Mesothelial cell of epicardium (in vitro differentiated cells): Measurements from ENCODE around the gene BTK. TPM values are rescaled to one million over a fixed set of nuclear protein-coding genes. Genes with fewer than 3 reads are reported as not detected.

Source experiments
- DNase-seq, 2 experiments: peaks; one replicate each; pipeline ENCODE4 v3.0.0; 2021; ENCODE audit warnings: low spot score in 2 of 2; ENCODE audit not compliant: unreplicated experiment in 2 of 2
- H3K27ac Mint-ChIP-seq: 2 replicates; pipeline ENCODE4 v1.8.0; 2021; ENCODE audit warnings: mixed read lengths
- H3K27me3 Mint-ChIP-seq: 2 replicates; pipeline ENCODE4 v1.8.0; 2021; ENCODE audit warnings: low read depth, mixed read lengths
- H3K36me3 Mint-ChIP-seq: 2 replicates; pipeline ENCODE4 v1.8.0; 2021; ENCODE audit warnings: mixed read lengths
- H3K4me1 Mint-ChIP-seq: 2 replicates; pipeline ENCODE4 v1.8.0; 2021; ENCODE audit warnings: mixed read lengths
- H3K4me3 Mint-ChIP-seq: 2 replicates; pipeline ENCODE4 v1.8.0; 2021; ENCODE audit warnings: mild to moderate bottlenecking, moderate library complexity, mixed read lengths
- H3K9me3 Mint-ChIP-seq: 2 replicates; pipeline ENCODE4 v1.8.0; 2021; ENCODE audit warnings: mixed read lengths
- CTCF ChIP-seq: fragments of 200-600 bp; sonication (generic); IDR thresholded peaks from one replicate; pipeline ENCODE4 v1.5.0; 2021; ENCODE audit warnings: antibody characterized with exemption; ENCODE audit not compliant: unreplicated experiment
- total RNA-seq: library from RNA; stranded (reverse); gene quantifications from 3 replicates; pipeline ENCODE4 v1.2.1, GENCODE V29; 2021

BTK gene
- total RNA-seq, 1 donor from 2014 or later: 0.20 TPM

GRCh38 chrX:101303790-101304189 is 82.2 kb downstream of the BTK start:
- DNase-seq: no peak
- no peaks in the 10 kb centered on the region for H3K4me1 Mint-ChIP-seq
- H3K27me3 Mint-ChIP-seq: no peaks in the 10 kb centered on the region
- no peaks in the 10 kb centered on the region for H3K36me3 Mint-ChIP-seq
- H3K4me3 Mint-ChIP-seq: no peak overlapping the region
- H3K9me3 Mint-ChIP-seq: peaks cover 33% of the 10 kb centered on the region
- TF ChIP-seq CTCF: no peak
- H3K27ac Mint-ChIP-seq: no peak overlapping the region

Other genes with a start within 250 kb of the BTK start
- gene DRP2, start 166.4 kb downstream of the BTK start, total RNA-seq: 3.9 to 4.4 TPM (median 4.2 TPM) in 3 replicates
- 0.36 to 0.53 TPM (median 0.45 TPM) in 3 replicates for gene TAF7L, start 94.9 kb downstream of the BTK start, total RNA-seq
- 12.2 to 16.7 TPM (median 14.3 TPM) in 3 replicates for gene TIMM8A, start 37.4 kb downstream of the BTK start, total RNA-seq
- 298 to 311 TPM (median 303 TPM) in 3 replicates for gene RPL36A, start 4.8 kb upstream of the BTK start, total RNA-seq
- 23.8 to 25.0 TPM (median 24.2 TPM) in 3 replicates for gene GLA, start 21.7 kb upstream of the BTK start, total RNA-seq
- gene HNRNPH2, start 22.0 kb upstream of the BTK start, total RNA-seq: 60.8 to 63.0 TPM (median 61.6 TPM) in 3 replicates
- 29.0 to 30.8 TPM (median 29.4 TPM) in 3 replicates for gene ARMCX4, start 99.3 kb upstream of the BTK start, total RNA-seq
- gene ARMCX1, start 164.4 kb upstream of the BTK start, total RNA-seq: 24.8 to 25.1 TPM (median 25.0 TPM) in 3 replicates
- 83.1 to 90.4 TPM (median 85.3 TPM) in 3 replicates for gene ARMCX6, start 231.8 kb upstream of the BTK start, total RNA-seq
- gene ARMCX3, start 237.0 kb upstream of the BTK start, total RNA-seq: 58.7 to 61.6 TPM (median 59.9 TPM) in 3 replicates